Measurements from ENCODE around the gene BABAM2.
"Not testable (repeated sequence)": the region's sequence is repeated elsewhere in the genome, so short reads cannot be mapped to it uniquely, and the experiment has no call there.

The BABAM2 gene

DNA sequence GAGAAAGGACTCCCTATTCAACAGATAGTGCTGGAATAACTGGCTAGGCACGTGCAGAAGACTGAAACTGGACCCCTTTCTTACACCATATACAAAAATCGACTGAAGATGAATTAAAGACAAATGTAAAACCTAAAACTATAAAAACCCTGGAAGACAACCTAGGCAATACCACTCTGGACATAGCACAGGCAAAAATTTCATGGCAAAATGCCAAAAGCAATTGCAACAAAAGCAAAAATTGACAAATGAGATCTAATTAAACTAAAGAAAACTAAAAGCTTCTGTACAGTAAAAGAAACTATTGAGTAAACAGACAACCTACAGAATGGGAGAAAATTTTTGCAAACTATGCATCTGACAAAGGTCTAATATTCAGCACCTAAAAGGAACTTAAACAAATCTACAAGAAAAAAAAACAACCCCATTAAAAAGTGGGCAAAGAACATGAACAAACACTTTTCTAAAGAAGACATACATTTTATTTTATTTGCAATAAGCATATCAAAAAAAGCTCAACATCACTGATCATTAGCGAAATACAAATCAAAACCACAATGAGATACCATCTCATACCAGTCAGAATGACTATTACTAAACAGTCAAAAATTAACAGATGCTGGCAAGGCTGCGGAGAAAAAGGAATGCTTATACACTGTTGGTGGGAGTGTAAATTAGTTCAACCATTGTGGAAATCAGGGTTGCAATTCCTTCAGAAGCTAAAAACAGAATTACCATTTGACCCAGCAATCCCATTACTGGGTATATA is 8.5 kb upstream of the BABAM2 start:
- DNase-seq, result not testable (repeated sequence)

DNA sequence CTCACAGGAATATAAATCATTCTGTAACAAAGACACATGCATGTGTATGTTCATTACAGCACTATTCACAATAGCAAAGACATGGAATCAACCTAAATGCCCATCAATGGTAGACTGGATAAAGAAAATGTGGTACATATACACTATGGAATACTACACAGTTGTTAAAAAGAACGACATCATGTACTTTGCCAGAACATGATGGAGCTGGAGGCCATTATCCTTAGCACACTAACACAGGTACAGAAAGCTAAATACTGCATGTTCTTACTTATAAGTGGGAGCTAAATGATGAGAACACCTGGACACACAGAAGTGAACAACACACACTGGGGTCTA is 8.0 kb upstream of the BABAM2 start:
- not testable (repeated sequence) for DNase-seq

DNA sequence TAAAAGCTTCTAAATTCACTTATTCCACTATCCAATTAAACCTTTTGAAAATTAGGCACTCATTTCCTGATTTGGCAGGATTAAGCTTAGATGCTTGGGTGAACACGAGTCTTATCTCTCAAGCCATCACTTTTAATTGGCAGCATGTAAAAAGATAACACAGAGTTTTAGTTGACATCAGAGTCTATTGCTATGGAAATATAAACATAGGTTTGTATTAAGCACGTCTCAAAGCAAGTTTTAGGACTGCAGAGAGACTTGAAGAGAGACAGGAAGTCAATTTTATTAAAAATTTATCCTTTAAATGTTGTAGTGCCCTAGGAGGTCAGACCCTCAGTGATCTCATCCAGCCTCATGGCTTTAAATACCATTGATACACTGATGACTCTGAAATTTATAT is 5.9 kb upstream of the BABAM2 start:
- no peak for DNase-seq

DNA sequence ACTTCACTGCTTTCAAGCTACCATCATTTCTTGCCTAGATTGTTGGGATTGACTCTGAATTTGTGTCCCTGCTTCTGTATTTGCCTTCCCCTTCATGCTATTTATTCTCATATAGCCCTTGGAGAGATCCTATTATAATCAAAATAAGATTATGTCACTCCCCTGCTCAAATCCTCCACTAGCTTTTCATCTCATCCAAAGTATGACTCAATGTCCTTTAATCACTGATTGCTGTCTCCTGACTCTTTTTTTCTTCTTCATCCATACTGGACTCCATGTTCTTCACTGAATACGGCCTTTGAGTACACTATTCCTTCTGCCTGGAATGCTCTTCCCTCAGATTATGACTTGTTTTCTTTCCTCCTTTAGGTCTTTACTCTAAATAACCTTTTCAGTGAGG is 5.3 kb upstream of the BABAM2 start:
- DNase-seq, result no peak

DNA sequence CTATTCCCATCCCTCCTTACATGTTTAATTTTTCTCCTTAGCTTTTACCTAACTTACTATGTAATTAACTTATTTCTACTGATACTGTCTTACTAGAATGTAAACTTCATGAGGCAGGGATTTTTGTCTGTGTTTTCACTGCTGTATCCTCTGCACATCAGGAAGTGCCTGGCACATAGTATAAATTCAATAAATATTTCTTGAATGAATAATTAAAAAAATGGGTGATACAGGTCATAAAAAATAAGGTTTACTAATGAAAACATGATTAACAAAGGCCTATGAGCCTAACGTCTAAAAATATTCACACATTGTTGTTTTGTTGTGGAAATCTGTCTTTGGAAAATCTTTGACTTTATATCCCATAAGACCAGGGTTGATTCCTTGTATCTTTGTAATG is 4.9 kb upstream of the BABAM2 start:
- DNase-seq, result no peak

DNA sequence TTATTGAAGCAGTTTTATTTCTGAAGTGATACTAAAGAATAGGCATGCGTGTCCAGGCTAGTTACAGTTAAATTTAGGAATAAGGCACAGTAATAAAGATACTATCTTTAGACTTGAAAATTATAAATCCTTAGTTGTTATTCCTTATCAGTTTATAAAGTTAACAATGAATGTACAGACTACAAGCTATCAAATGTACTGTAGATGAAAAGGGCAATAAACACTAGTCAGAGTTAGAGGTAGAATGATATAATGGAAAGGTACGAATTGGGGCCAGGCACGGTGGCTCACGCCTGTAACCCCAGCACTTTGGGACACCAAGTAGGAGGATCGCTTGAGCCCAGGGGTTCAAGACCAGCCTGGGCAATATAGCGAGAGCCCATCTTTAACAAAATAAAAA is 4.2 kb upstream of the BABAM2 start:
- no peak for DNase-seq

DNA sequence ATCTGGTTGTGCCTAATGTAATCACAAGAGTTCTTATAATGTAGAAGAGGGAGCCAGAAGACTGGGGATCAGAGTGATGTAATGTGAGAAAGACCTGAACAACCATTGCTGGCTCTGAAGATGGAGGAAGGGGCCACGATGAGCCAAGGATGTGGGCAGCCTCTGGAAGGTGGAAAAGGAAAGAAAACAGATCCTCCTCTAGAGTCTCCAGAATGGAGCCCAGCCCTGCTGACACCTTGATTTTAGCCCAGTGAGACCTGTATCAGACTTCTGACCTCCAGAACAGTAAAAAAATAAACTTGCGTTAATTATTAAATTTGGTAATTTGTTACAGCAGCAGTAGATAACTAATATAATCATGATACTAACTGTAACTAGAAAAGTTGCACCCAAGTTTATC is 3.4 kb upstream of the BABAM2 start:
- no peak for DNase-seq

DNA sequence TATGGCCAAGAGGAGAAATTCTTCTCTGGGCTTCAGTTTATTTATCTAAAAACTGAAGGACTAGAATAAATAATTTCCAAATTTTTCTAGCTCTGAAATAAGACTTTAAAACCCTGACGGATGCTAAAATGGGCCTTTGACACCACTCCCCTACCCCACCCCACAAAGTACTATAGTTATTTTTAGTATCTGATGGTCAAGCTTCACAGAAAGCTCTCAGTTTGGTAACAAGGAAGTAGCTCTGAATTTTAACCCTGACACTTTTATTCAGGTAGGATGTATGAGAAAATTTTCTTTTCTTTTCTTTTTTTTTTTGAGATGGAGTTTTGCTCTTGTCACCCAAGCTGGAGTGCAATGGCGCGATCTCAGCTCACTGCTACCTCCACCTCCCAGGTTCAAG is 2.7 kb upstream of the BABAM2 start:
- DNase-seq, result no peak

DNA sequence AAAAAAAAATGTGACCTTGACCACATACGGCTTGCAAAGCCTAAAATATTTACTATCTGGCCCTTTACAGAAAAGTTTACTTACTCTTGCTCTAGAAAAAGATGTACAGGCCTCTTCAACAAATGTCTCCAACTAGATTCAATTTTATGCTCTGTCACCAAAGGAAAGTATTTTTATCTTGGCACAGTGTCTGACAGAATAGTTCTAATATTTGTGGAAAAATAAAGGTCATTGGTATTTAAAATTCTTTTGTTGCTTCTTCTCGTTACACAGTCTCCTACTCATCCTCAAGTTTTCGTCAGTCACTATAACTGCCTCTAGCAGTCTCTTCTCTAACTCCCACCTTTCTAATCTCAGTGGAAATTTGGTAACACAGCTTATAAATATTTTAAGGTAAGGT is 1.7 kb upstream of the BABAM2 start:
- no peak for DNase-seq

DNA sequence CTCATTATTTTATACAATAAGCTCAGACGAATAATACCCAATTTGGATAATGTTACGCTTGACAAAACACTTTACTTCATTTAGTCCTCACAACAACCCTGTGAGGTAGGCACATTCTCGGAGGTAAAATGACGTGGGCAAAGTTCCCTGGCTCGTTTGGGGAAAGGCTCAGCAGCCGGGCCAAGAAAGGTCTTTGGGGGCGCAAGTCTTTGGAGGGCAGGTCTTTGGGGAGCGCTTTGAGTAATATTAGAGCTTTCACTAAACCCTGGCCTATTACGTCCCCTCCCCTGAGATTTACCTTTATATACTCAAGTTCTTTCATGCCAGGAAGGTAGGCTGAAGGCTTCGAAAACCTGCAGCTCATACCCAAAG is 769 bp upstream of the BABAM2 start:
- peak; percentile 26 for DNase-seq

DNA sequence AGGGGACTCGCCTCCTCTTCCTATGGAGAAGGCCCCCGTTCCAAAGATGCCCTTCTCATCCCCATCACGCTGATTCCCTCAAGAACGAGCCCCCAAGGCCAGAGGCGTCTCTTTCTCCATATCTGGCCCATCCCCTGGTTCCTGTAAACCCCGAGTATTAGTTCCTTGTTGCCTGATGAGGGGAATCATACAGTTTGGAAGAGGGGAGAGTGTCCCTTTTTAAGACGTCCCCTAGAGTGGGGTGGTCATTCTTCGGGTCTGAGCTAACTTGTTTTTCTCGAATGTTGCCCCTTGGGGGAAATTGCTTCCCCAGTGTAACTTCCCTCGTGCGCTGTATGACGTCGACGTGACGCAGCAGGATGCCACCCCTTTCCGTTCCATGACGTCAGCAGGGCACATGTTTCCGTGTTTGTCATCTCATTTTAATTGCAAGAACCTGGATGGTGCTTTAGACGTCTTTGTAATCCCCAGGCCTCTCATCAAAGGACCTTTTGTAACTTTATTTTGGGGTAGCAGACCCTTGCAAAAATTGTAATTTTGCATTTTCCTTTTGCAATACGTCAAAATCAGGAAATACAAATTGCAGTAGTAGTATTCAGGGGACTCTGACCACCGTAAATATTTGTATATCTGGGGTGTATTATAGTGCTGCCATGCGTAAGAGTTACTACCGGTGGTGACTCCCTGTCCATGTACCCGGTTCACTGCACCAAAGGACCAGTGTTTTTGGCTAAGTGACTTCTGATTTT is 569 bp downstream of the BABAM2 start:
- peak; percentile 87 for DNase-seq

DNA sequence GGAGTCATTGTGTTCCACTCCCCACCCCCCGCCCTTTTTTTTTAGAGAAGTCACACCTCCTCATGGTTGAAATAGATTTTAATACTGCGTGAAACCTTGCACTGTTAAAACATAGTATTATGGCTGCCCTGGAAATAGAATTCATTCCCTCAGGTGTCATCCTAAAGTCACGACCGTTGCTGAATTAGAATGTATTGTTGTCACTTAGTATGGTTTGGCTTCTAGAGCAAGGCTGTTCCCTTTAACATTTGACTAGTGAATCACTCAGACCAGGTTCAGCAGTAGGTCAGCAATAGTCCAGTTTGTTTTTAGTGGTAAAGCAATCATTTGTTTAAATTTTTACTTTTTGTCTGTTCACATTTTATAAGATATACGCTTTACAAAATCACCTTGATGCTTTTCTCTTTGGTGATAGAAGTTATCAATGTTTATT is 1.2 kb downstream of the BABAM2 start:
- no peak for DNase-seq

DNA sequence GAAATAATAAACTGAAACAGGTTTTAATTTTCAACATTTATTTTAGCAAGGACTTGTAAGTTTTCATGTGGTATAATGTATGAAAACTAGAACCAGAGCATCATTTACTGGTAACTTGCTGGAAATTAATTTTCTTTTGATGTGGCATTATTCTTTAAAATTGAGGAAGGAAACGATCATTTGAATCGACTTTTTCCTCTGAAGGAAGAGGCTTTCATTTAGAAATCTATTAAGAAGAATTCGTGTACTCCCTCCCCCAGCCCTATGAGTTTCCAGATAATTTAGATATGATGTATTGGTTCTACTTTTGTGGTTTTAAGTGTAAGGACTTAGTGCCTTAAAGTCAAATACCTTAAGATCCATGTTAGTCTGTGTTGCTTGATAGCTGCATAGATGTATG is 2.5 kb downstream of the BABAM2 start:
- DNase-seq, result no peak

DNA sequence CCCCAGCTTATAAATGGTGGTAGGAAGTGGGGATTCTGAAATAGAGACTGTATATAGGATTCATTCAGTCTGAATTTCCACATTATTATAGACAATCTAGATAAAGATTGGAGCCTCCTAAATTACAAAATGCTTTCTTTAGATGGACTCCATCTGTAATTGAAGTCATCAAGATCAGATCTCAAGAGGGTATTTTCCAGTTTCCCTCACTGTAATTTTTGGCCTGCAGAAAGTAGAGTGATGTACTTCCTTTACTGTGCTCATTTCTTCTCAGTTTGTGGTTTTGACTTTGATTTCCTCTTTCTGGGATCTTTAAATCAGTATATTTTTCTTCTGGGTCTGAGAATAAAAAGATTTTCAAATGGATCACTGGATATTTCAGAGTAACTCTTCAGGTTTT is 7.2 kb downstream of the BABAM2 start:
- DNase-seq, result no peak

DNA sequence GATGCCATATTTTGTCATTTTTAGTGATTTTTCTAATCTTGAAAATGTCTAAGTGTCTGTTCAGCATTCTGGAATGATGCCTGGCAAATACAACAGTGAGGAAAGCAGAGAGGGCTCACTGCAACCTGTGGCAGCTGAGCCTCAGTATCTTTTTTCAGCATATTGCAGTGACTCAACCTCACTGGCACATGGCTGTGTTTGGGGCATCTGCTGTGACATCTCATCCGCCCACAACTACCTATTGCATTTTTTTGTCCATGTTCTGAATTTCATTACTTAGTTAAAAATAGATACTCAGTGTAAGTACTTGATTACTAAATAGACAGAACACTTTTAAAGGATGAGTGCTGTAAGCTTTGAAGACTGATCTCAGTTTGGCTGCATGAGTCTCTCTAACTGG is 10.7 kb downstream of the BABAM2 start:
- DNase-seq, result peak; percentile 65

DNA sequence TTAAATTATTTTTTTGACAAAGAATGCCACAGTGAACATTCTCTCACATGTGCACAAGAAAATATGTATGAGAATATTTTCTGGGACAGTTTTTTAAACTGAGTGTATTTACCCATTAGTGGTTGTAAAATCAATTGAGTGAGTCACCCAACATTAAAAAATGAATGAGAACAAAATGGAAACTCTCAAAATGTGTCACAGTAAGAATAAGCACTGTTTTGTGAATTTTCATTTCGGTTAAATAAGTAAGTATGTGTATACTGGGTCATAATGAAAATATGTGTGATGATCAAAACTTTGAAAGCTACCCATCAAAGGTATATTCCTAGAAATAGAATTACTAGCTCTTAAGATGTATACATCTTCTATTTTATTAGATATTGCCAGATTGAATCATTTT is 11.6 kb downstream of the BABAM2 start:
- no peak for DNase-seq

DNA sequence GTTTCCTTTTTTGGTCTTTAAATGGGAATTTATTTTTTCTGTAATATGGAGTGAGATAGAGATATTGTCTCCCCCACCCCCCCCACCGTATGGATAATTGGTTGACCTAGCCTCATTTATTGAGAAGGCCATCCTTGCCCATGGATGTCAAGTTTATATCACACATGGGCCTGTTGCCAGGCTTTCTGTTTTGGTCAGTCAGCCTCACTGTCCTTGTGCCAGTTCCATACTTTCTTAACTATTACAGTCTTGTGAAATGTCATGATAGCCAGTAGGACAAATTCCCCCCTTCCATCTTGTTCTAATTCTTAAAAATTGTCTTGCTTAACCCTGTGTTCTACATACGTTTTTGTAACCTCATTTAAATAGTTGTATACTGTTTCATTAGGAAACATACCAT is 12.5 kb downstream of the BABAM2 start:
- DNase-seq, result no peak

DNA sequence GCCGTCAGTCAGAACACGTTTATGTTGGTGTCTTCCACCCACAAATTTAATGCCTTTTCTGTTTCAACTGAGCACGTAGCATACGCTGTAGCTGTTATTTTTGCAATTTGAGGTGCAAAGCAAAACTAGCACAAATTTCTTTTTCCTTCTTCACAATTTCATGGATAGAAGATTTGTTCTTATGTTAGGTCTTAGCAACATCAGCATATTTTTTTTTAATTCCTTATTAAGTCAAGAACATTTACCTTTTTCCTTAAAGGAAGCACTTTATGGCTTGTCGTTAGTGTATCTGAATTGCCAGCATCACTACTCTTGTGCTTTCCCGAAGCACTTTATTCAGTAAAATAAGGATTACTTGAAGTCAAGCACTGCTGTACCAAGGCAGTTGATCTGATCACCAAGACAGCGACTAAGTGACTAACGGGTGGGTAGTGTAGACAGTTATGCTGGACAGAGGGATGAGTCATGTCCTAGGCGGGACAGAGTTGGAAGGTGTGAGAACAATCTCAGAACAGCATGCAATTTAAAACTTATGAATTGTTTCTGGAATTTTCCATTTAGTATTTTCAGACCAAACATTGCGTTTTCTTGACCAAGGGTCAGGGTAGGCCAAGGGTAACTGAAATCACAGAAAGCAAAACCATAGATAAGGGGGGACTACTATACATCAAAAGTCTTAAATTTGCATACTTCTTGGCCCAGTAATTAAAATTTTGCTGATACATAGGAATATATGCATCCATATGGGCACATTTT is 13.3 kb downstream of the BABAM2 start:
- peak; percentile 58 for DNase-seq

DNA sequence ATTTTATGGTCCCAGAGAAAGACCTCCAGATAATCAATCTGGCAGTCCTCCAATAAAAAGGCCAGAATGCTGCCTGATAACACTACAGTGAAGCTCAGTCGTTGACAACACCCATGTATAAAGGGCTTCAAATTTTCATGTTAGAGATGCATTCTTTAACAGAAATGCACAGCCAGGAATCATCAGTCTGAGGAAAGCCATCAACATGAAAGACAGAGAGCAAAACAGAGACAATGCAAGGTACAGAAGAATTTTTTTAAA is 13.8 kb downstream of the BABAM2 start:
- peak; percentile 86 for DNase-seq

DNA sequence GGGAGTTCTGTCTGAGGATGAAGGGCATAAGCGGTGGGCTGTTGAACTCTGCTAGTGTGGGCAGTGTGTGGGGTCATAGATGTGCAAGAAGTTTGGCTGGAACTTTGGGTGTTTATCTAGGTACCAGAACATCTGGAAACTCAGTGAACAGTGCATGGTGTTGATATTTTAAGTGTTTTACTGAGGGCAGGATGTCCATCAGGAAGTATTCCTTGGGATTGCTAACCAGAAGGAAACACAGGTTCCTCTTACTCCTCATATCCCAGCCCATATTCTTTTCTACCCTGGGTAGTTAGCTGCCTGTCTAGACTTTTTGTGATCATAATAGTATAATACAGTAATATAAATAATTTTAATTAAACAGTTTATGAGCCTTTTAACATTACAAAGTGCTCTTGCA is 15.5 kb downstream of the BABAM2 start:
- no peak for DNase-seq

DNA sequence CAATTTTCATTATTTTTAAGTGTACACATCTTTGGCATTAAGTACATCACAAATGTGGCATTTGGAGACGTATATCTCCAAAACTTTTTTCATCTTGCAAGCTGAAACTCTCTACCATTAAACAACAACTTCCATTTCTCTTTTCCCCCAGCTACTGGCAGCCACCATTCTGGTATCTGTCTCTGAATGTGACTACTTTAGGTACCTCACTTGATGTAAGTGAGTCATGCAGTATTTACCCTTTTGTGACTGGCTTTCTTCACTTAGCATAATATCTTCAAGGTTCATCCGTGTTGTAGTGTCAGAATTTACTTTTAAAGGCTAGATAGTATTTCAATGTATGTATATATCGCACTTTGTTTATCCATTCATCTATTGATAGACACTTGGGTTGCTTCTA is 17.0 kb downstream of the BABAM2 start:
- DNase-seq, result no peak

DNA sequence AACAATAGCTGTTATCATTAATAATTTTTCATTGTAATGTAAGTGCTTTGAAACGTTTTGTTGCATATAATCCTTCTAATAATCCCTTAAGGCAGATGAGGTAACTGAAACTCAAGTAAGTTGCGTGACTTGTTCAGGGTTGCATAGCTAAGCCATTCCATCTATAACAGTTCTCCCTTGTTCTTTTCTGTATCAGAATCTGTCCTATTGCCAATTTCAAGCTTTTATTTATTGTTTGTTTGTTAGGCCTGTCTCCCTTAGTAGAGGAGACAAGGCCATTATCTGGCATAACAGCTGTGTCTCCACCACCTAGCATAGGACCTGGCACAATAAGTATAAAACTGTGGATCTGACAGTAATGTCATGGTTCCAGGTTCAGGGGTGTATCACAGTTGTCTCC is 19.4 kb downstream of the BABAM2 start:
- peak; percentile 45 for DNase-seq

DNA sequence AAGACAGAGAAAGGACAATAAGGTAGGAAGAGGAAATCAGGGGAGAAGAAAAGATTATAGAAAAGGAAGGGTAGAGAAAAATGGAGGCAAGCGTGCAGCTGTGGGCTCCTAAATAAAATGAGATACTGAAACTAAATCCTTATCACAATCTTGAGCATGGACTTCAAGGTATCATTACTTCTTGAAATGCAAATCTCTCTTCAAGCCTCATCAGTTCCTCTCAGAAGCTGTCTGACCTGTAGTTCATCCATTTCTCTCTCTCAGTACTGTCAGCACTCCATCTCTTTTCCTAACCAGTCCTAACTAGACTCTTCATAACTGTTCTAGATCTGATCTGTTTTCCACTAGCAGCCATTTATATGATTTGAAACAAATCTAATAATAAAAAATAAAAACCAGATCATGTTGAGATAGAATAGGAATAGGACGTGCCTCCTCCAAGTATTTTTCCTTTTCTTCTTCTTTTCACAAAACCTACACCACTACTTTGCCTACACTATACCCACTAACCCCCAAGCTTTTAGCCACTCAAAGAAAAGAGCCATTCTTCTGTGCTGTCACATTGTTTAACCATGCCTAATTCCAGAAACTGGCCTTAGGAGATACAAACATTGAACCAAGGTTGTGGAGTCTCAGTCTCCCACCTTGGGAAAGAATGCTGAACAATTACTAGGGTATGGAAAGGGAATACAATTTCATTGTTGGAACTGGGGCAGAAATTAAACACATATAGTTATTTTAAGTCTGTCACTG is 21.1 kb downstream of the BABAM2 start:
- no peak for DNase-seq

DNA sequence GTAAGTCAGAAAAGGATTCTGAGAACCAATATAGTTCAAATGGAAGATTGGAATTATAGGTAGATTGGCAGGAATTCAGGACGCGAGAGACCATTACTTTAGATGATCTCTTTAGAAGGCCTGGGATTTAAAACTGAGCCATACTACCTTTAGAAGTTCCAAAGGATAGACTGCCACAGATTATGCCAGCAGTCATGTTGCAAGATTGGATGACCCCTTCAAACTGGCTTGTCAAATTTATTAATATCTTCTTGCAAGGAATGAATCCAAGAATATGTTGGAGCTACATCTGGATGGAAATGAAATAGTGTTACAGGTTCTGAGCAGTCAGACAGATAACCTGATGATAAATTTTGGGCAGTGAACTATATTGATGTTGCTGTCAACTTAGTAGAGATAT is 22.0 kb downstream of the BABAM2 start:
- DNase-seq, result no peak

All from hematopoietic multipotent progenitor cell treated with erythropoietin and hydrocortisone succinate and interleukin-3 and kit ligand, for 6 days (in vitro differentiated cells).